OCI-LY7 (cell line): ENCODE results near the gene SP6. TPM values are rescaled to one million over a fixed set of nuclear protein-coding genes. Genes with fewer than 3 reads are reported as not detected.

ENCODE experiments used
- BruUV-seq: library from RNA; stranded (reverse); fragments of 400-500 nt; replicated peaks from 2 replicates; lab custom pipeline; 2021; lab: Mats Ljungman, UMichigan
- CTCF ChIA-PET: fragments of 300-600 bp; sonication (Branson Sonifier 250); formaldehyde crosslinking; loops from one replicate; lab custom pipeline; 2022; ENCODE audit warnings: antibody characterized with exemption; ENCODE audit not compliant: unreplicated experiment; lab: Charles Lee
- POLR2A ChIA-PET: fragments of 300-600 bp; sonication (Branson Sonifier 250); formaldehyde crosslinking; loops from one replicate; lab custom pipeline; 2022; ENCODE audit warnings: antibody characterized with exemption; lab: Charles Lee
- DNase-seq: peaks from one replicate; pipeline ENCODE4 v3.0.0-alpha.2; 2015; ENCODE audit warnings: low spot score
- H2AFZ ChIP-seq: fragments of 200-600 bp; sonication (generic), shearing (Covaris generic); 2 replicates; pipeline ENCODE4 v1.6.1; 2014; ENCODE audit warnings: mild to moderate bottlenecking, antibody characterized with exemption, low read length, moderate library complexity
- H3K27ac ChIP-seq: fragments of 200-600 bp; sonication (generic); 2 replicates; pipeline ENCODE4 v1.5.1; 2014; ENCODE audit warnings: mixed run types, low read depth, mild to moderate bottlenecking, moderate library complexity, low read length, inconsistent platforms; ENCODE audit not compliant: poor library complexity, severe bottlenecking
- H3K36me3 ChIP-seq: fragments of 200-600 bp; sonication (generic); 2 replicates; pipeline ENCODE4 v1.6.1; 2014; ENCODE audit warnings: mild to moderate bottlenecking, antibody characterized with exemption, low read length, moderate library complexity, mixed read lengths; ENCODE audit not compliant: insufficient read depth
- H3K4me1 ChIP-seq: fragments of 200-600 bp; sonication (generic); 2 replicates; pipeline ENCODE4 v1.5.1; 2014; ENCODE audit warnings: mild to moderate bottlenecking, low read length; ENCODE audit not compliant: insufficient read depth, poor library complexity, severe bottlenecking
- H3K4me2 ChIP-seq: fragments of 200-600 bp; sonication (generic); 2 replicates; pipeline ENCODE4 v1.6.1; 2014; ENCODE audit warnings: mild to moderate bottlenecking, low read length
- H3K4me3 ChIP-seq: fragments of 200-600 bp; sonication (generic); 2 replicates; pipeline ENCODE4 v1.5.1; 2014; ENCODE audit warnings: mild to moderate bottlenecking, low read depth, low read length; ENCODE audit not compliant: poor library complexity, severe bottlenecking
- H3K79me2 ChIP-seq: fragments of 200-600 bp; sonication (generic); 2 replicates; pipeline ENCODE4 v1.6.1; 2016; ENCODE audit warnings: low read depth, mild to moderate bottlenecking, low read length, moderate library complexity, mixed read lengths; ENCODE audit not compliant: insufficient read depth
- H3K9me2 ChIP-seq: fragments of 200-600 bp; sonication (generic); 2 replicates; pipeline ENCODE4 v1.6.1; 2016; ENCODE audit warnings: mild to moderate bottlenecking, low read length, mixed read lengths; ENCODE audit not compliant: insufficient read depth
- H3K9me3 ChIP-seq: fragments of 200-600 bp; sonication (generic); 2 replicates; pipeline ENCODE4 v1.6.1; 2014; ENCODE audit warnings: mild to moderate bottlenecking, mixed run types, low read length, mixed read lengths
- H4K20me1 ChIP-seq: fragments of 200-600 bp; sonication (generic); 2 replicates; pipeline ENCODE4 v1.6.1; 2014; ENCODE audit warnings: mild to moderate bottlenecking, antibody characterized with exemption, low read length, moderate library complexity, mixed read lengths; ENCODE audit not compliant: insufficient read depth
- CTCF ChIP-seq: fragments of 200-600 bp; sonication (generic); conservative IDR thresholded peaks from 2 replicates; pipeline ENCODE4 v1.5.1; 2014; ENCODE audit warnings: mild to moderate bottlenecking, antibody characterized with exemption, low read length, moderate library complexity, mixed read lengths
- EZH2phosphoT487 ChIP-seq: fragments of 200-600 bp; sonication (generic); IDR thresholded peaks from 2 replicates; pipeline ENCODE4 v1.6.1; 2018; ENCODE audit warnings: low read depth, borderline replicate concordance, mild to moderate bottlenecking, mixed run types, antibody characterized with exemption, low read length, moderate library complexity, mixed read lengths
- intact Hi-C: fragments of 100-400 bp; cut with micrococcal nuclease; formaldehyde crosslinking; loops from one replicate; pipeline ENCODE4 v1.10.0; 2022; ENCODE audit not compliant: unreplicated experiment
- total RNA-seq, 2 experiments: library from RNA; depleted of rRNA in 1 of 2; stranded (reverse); fragments of >200 nt in 1 of 2; shearing (Covaris generic) in 1 of 2; gene quantifications; 2 replicates each; pipeline ENCODE4 v1.2.3, GENCODE V29; 2014 to 2022

The SP6 gene
- total RNA-seq, 2 experiments from 2014 or later: 0.08 to 0.22 TPM

DNA sequence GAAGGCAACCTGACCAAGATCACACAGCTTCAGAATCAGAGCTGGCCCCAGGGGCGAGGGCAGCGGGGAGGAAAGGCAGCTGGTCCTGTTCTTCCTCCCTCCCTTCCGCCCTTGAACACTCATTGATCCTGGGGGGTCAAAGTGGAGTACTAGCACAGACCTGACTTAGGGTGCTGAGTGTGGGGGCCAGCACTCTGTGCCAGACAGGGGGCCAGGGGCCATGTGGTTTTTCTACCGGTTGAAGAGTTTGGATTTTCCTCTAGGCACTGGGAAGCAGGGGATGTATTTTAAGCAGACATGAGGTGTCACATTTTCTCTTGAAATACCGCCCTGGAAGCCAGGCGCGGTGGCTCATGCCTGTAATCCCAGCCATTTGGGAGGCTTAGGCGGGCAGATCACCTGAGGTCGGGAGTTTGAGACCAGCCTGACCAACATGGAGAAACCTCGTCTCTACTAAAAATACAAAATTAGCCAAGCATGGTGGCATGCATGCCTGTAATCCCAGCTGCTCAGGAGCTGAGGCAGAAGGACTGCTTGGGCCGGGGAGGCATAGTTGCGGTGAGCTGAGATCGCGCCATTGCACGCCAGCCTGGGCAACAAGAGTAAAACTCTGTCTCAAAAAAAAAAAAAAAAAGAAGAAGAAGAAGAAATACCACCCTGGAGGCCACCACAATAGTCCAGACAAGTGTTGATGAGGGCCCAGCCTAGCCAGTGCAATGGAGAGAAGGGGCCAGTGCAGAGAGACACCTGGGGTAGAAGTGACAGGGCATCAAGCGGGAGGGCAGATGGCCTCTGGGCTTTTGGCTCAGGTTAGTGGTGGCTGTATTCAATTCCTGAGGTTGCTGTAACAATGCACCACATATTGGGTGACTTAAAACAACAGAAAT is 44.7 kb downstream of the SP6 start:
- ChIA-PET POLR2A (no interaction called here), CTCF (no interaction called here)
- Histone ChIP-seq H4K20me1 (no peaks in the 10 kb centered on the region), H3K4me1 (no peaks in the 10 kb centered on the region), H2AFZ (no peak overlapping the region), H3K79me2 (no peaks in the 10 kb centered on the region), H3K9me3 (no peaks in the 10 kb centered on the region), H3K9me2 (no peaks in the 10 kb centered on the region), H3K4me3 (no peak overlapping the region), H3K36me3 (peaks cover 12% of the 10 kb centered on the region; the same call in 1 of the 2 replicates), H3K4me2 (no peak overlapping the region), H3K27ac (no peak overlapping the region)
- intact Hi-C loops: no loop called here
- BruUV-seq: no TSS peak
- DNase-seq: no peak
- TF ChIP-seq CTCF (no peak), EZH2phosphoT487 (no peak)

DNA sequence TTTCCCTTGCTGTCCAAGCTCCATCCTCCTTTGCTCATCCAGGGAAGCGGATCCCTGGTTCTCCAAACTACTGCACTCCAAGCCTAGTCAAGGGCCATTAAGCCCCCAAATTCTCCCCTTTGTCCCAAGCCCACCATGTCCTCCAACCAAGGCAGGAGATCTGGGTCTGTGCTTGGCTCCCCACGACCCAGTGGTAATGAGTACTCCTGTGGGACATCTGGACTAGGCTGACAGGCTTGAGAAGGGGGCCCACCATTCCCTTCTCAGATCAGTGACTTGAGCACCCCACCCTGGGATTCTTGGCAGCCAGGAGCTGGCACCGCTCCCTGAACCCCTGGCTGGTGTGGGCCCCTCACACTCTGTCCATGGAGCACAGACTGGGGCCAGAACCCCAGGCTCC is 46.5 kb downstream of the SP6 start:
- Histone ChIP-seq H3K79me2 (no peaks in the 10 kb centered on the region), H3K4me3 (no peak overlapping the region), H2AFZ (no peak overlapping the region), H3K4me2 (no peak overlapping the region), H3K9me2 (no peaks in the 10 kb centered on the region), H4K20me1 (no peaks in the 10 kb centered on the region), H3K27ac (no peak overlapping the region), H3K4me1 (no peaks in the 10 kb centered on the region), H3K9me3 (no peaks in the 10 kb centered on the region), H3K36me3 (peaks cover 4% of the 10 kb centered on the region; the same call in 1 of the 2 replicates)
- intact Hi-C loops: no loop called here
- CTCF ChIA-PET: no interaction called here
- BruUV-seq: no TSS peak
- TF ChIP-seq CTCF: no peak
- no peak for TF ChIP-seq EZH2phosphoT487
- no peak for DNase-seq
- POLR2A ChIA-PET: no interaction called here

DNA sequence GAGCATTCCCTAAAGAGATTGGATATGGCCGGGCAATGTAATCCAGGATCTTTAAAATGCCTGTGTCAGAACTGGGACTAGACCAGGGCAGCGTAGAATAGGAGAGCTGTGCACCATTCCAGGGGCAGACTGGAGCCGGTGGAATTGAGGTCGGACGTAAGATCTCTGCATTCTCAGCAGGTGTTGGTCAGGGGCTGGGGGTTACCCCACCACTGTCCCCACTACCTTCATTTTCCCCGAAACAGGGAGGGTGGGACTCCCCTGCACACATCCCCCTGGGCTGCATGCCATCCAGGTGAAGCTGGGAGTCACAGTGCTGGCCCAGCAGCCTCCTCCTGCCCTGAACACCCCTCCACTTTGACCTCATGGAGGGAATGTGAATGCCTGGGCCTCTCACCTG is 47.2 kb downstream of the SP6 start:
- H3K4me3 ChIP-seq: no peak overlapping the region
- no peaks in the 10 kb centered on the region for H3K4me1 ChIP-seq
- no peaks in the 10 kb centered on the region for H4K20me1 ChIP-seq
- no peak overlapping the region for H3K4me2 ChIP-seq
- peaks cover 4% of the 10 kb centered on the region; the same call in 1 of the 2 replicates for H3K36me3 ChIP-seq
- no peak overlapping the region for H3K27ac ChIP-seq
- DNase-seq: no peak
- POLR2A ChIA-PET: interaction anchor here (0.6 kb wide), 1 partner anchor 1030 kb away, joined by 3 read pairs; no protein-coding TSS in a partner anchor
- H3K9me2 ChIP-seq: no peaks in the 10 kb centered on the region
- TF ChIP-seq CTCF (no peak), EZH2phosphoT487 (no peak)
- H3K79me2 ChIP-seq: no peaks in the 10 kb centered on the region
- H2AFZ ChIP-seq: no peak overlapping the region
- intact Hi-C loops: no loop called here
- BruUV-seq: no TSS peak
- CTCF ChIA-PET: no interaction called here
- H3K9me3 ChIP-seq: no peaks in the 10 kb centered on the region
